ENCODE data around the gene DIRAS1.
A peak's percentile ranks its signal among the peaks of the same experiment; 100 is the strongest.

DIRAS1 gene

GRCh38 chr19:2720777-2721569 is at the start of gene DIRAS1:
DIRAS1 (minus strand) TSS chr19:2721372; CDS start chr19:2717806, 3,566 bp downstream.
- TF ChIP-seq CTCF (conservative IDR thresholded peaks at IDR 0.05; ENCODE audit: control insufficient read depth, insufficient read depth, low read depth, low read length): no peak
- peak within 1 kb of the TSS; percentile 23 for H3K4me3 ChIP-seq (ENCODE audit: control insufficient read depth, low read depth, low read length)

GRCh38 chr19:2770055-2771013 is 49.2 kb upstream of the DIRAS1 start:
- peak; percentile 62 for DNase-seq (ENCODE audit: low read depth)
- no peak for TF ChIP-seq CTCF (conservative IDR thresholded peaks at IDR 0.05; ENCODE audit: control insufficient read depth, insufficient read depth, low read depth, low read length)
- H3K4me3 ChIP-seq (ENCODE audit: control insufficient read depth, low read depth, low read length): no peak overlapping the region

More at GRCh38 chr19:2720777-2721569, at the start of gene DIRAS1:
- DNase-seq (ENCODE audit: low read depth): no peak

GRCh38 chr19:2769218-2769617 is 48.0 kb upstream of the DIRAS1 start:
- no peak for TF ChIP-seq CTCF (conservative IDR thresholded peaks at IDR 0.05; ENCODE audit: control insufficient read depth, insufficient read depth, low read depth, low read length)
- DNase-seq (ENCODE audit: low read depth): no peak
- no peak overlapping the region for H3K4me3 ChIP-seq (ENCODE audit: control insufficient read depth, low read depth, low read length)

- H3K4me3 ChIP-seq (ENCODE audit: control insufficient read depth, low read depth, low read length): no peak overlapping the region
- no peak for DNase-seq (ENCODE audit: low read depth)
- TF ChIP-seq CTCF (conservative IDR thresholded peaks at IDR 0.05; ENCODE audit: control insufficient read depth, insufficient read depth, low read depth, low read length): no peak
Observed at GRCh38 chr19:2768365-2769132, 47.4 kb upstream of the DIRAS1 start.

GRCh38 chr19:2767688-2768087 is 46.5 kb upstream of the DIRAS1 start:
- H3K4me3 ChIP-seq (ENCODE audit: control insufficient read depth, low read depth, low read length): no peak overlapping the region
- no peak for TF ChIP-seq CTCF (conservative IDR thresholded peaks at IDR 0.05; ENCODE audit: control insufficient read depth, insufficient read depth, low read depth, low read length)
- DNase-seq (ENCODE audit: low read depth): no peak
